Stomach (tissue), 9 donors: ENCODE results near the gene CTNND2. TPM values are rescaled to one million over a fixed set of nuclear protein-coding genes. Genes with fewer than 3 reads are reported as not detected.

Source experiments
- DNase-seq, 2 donors: peaks; one replicate each; pipeline versions ENCODE4 v3.0.0 to v3.0.0-alpha.2; 2013 to 2019
- H3K27ac ChIP-seq, 5 donors: fragments of 200-600 bp in 4 of 5; sonication (generic) in 4 of 5; one replicate each; pipeline ENCODE4 v1.5.1; 2013 to 2019; ENCODE audit warnings: mild to moderate bottlenecking in 1 of 5, moderate library complexity in 1 of 5
- H3K27me3 ChIP-seq, 3 donors: fragments of 200-600 bp; sonication (generic); one replicate each; pipeline ENCODE4 v1.5.1; 2017 to 2019; ENCODE audit warnings: mixed run types in 1 of 3
- H3K36me3 ChIP-seq, 4 donors: fragments of 200-600 bp; sonication (generic); 1 replicate in 3 of 4; 2 replicates in 1 of 4; pipeline ENCODE4 v1.5.1; 2016 to 2019
- H3K4me1 ChIP-seq, 4 donors: fragments of 200-600 bp; sonication (generic); one replicate each; pipeline ENCODE4 v1.5.1; 2016 to 2019
- H3K4me3 ChIP-seq, 4 donors: fragments of 200-600 bp; sonication (generic) in 3 of 4; one replicate each; pipeline ENCODE4 v1.5.1; 2016 to 2019; ENCODE audit warnings: mild to moderate bottlenecking in 1 of 4
- H3K9me3 ChIP-seq, 4 donors: fragments of 200-600 bp; sonication (generic); one replicate each; pipeline ENCODE4 v1.5.1; 2016 to 2019
- CTCF ChIP-seq, 7 experiments: fragments of 450-650 bp in 4 of 7; fragments of 200-600 bp in 3 of 7; sonication (generic) in 3 of 7; IDR thresholded peaks; one replicate each; pipeline ENCODE4 v1.5.1; 2016 to 2019; ENCODE audit warnings: antibody characterized with exemption in 7 of 7, control low read depth in 2 of 7, mild to moderate bottlenecking in 1 of 7
- EP300 ChIP-seq: sonication (generic); formaldehyde crosslinking; IDR thresholded peaks from one replicate; pipeline ENCODE4 v1.6.1; 2017; ENCODE audit warnings: antibody characterized with exemption
- POLR2A ChIP-seq, 4 donors: fragments of 450-650 bp; IDR thresholded peaks; one replicate each; pipeline ENCODE4 v1.6.1; 2016; ENCODE audit warnings: antibody characterized with exemption in 4 of 4, control low read depth in 2 of 4, mild to moderate bottlenecking in 1 of 4, moderate library complexity in 1 of 4
- POLR2AphosphoS5 ChIP-seq, 3 donors: sonication (generic); formaldehyde crosslinking; IDR thresholded peaks; one replicate each; pipeline ENCODE4 v1.6.1; 2016; ENCODE audit warnings: antibody characterized with exemption in 3 of 3
- WGBS, 5 donors: extraction: QIAGEN DNeasy Blood & Tissue Kit in 3 of 5; methylation state at CpG; one replicate each; pipeline versions ENCODE4 v1.1.5 to v1.1.7; 2013 to 2018; 5-methylcytosine and 5-hydroxymethylcytosine counted together
- intact Hi-C: fragments of 100-400 bp; cut with DNase I; formaldehyde crosslinking; loops from one replicate; pipeline ENCODE4 v1.15.1; 2023; ENCODE audit warnings: low total_unique reads
- polyA plus RNA-seq, 3 donors: library from polyadenylated mRNA; stranded (reverse); fragments of 200-250 nt; gene quantifications; one replicate each; pipeline ENCODE4 v1.2.3, GENCODE V29; 2013
- total RNA-seq, 5 donors: library from RNA; depleted of rRNA; stranded (reverse); fragments of >200 nt; gene quantifications; one replicate each; pipeline versions ENCODE4 v1.1.0 to v1.2.3, GENCODE V29; 2014 to 2016
- donor health status: healthy with polysubstance abuse.
- donor health status: Bipolar disorder and iron deficiency.
- donor health status: healthy.

CTNND2 gene
- total and polyA plus RNA-seq, 8 donors: 0.29 to 3.4 (median 2.0) TPM; not detected in 2

GRCh38 chr5:10987276-10987924, 916.8 kb downstream of the CTNND2 start:
- no peak for DNase-seq
- H3K4me1 ChIP-seq: peaks cover 0 to 7% (median 5%) of the 10 kb centered on the region in 4 donors
- H3K9me3 ChIP-seq: no peaks in the 10 kb centered on the region
- no peaks in the 10 kb centered on the region for H3K36me3 ChIP-seq
- 56 to 66% (median 65%) methylated on average over 8 of the region's 8 CpGs for whole genome bisulfite sequencing, 5 donors
- intact Hi-C loops: no loop called here
- peaks cover 0 to 23% (median 13%) of the 10 kb centered on the region in 3 donors for H3K27me3 ChIP-seq
- TF ChIP-seq EP300 (no peak), CTCF (IDR thresholded peaks at IDR 0.05) (no peak), POLR2A (IDR thresholded peaks at IDR 0.05) (no peak), POLR2AphosphoS5 (IDR thresholded peaks at IDR 0.05) (no peak)
- H3K4me3 ChIP-seq: no peak overlapping the region
- no peak overlapping the region for H3K27ac ChIP-seq

GRCh38 chr5:10985721-10986110, 918.5 kb downstream of the CTNND2 start:
- H3K9me3 ChIP-seq: no peaks in the 10 kb centered on the region
- peaks cover 0 to 7% (median 5%) of the 10 kb centered on the region in 4 donors for H3K4me1 ChIP-seq
- H3K27ac ChIP-seq: no peak overlapping the region
- H3K4me3 ChIP-seq: no peak overlapping the region
- peaks cover 0 to 23% (median 13%) of the 10 kb centered on the region in 3 donors for H3K27me3 ChIP-seq
- no peak for DNase-seq
- 85 to 93% (median 92%) methylated on average over 2 of the region's 2 CpGs for WGBS, 5 donors
- intact Hi-C loops: no loop called here
- no peak for TF ChIP-seq POLR2AphosphoS5 (IDR thresholded peaks at IDR 0.05)
- no peak for TF ChIP-seq CTCF (IDR thresholded peaks at IDR 0.05)
- TF ChIP-seq POLR2A (IDR thresholded peaks at IDR 0.05): no peak
- no peak for TF ChIP-seq EP300
- H3K36me3 ChIP-seq: no peaks in the 10 kb centered on the region

- intact Hi-C loops: no loop called here
- WGBS, 5 donors: 81 to 86% (median 84%) methylated on average over 4 of the region's 4 CpGs
- Histone ChIP-seq H3K27ac (no peak overlapping the region), H3K27me3 (peaks cover 0 to 23% (median 13%) of the 10 kb centered on the region in 3 donors), H3K4me3 (no peak overlapping the region), H3K4me1 (peaks cover 0 to 7% (median 5%) of the 10 kb centered on the region in 4 donors), H3K9me3 (no peaks in the 10 kb centered on the region), H3K36me3 (no peaks in the 10 kb centered on the region)
- TF ChIP-seq EP300: no peak
- TF ChIP-seq POLR2A (IDR thresholded peaks at IDR 0.05): no peak
- no peak for TF ChIP-seq POLR2AphosphoS5 (IDR thresholded peaks at IDR 0.05)
- TF ChIP-seq CTCF (IDR thresholded peaks at IDR 0.05): no peak
- DNase-seq: no peak
Measured at GRCh38 chr5:10985091-10985720, 919.0 kb downstream of the CTNND2 start.

- peaks cover 0 to 7% (median 5%) of the 10 kb centered on the region in 4 donors for H3K4me1 ChIP-seq
- no peak overlapping the region for H3K4me3 ChIP-seq
- WGBS, 5 donors: 69 to 78% (median 76%) methylated on average over 10 of the region's 10 CpGs
- no peak for DNase-seq
- peaks cover 0 to 22% (median 13%) of the 10 kb centered on the region in 3 donors for H3K27me3 ChIP-seq
- no peaks in the 10 kb centered on the region for H3K36me3 ChIP-seq
- H3K27ac ChIP-seq: no peak overlapping the region
- TF ChIP-seq POLR2AphosphoS5 (IDR thresholded peaks at IDR 0.05) (no peak), POLR2A (IDR thresholded peaks at IDR 0.05) (no peak), CTCF (IDR thresholded peaks at IDR 0.05) (no peak), EP300 (no peak)
- H3K9me3 ChIP-seq: no peaks in the 10 kb centered on the region
- intact Hi-C loops: no loop called here
Measured at GRCh38 chr5:10984021-10984715, 920.1 kb downstream of the CTNND2 start.
